ENCODE data around the gene FBXO31.
A peak's percentile ranks its signal among the peaks of the same experiment; 100 is the strongest.
"Not testable (repeated sequence)": the region's sequence is repeated elsewhere in the genome, so short reads cannot be mapped to it uniquely, and the experiment has no call there.

The FBXO31 gene

DNA sequence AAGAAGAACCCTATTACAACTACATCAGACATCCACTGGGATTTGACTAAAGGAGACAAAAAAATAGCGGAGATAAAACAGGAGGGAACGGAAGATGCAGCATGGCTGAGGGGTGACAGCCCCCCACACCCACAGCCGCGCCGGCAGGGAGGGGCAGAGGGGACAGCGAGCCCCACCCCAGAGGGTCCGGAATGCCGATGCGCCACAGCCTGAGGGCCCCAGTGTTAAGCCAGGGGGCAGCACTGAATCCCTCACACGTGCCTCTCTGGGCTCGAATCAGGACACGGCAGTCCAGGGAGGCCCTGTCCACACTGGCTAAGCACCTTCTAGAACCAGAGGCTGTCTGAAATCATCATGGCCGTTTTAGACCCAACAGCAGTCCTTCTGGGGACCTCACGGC lies 27.4 kb upstream of the FBXO31 start:
- no peak for DNase-seq

DNA sequence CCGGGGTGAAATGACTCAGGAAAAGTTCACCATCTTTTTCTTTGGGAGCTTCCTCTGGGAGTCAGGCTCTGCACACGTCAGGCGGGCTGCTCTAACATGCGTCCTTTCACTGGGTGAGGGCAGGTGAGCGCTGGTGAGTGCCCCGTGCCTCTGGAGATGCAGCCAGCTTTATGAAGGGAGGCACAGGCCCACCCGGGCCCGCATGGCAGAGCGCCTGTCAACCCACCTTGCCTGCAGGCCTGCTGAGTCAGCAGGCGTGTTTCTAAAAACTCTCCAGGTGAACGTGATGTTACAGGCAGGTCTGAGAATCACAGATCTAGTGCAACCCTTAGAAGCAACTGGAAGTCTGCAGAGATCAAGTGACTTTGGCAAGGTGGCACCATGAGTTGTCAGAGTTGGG lies 27.0 kb upstream of the FBXO31 start:
- no peak for DNase-seq

DNA sequence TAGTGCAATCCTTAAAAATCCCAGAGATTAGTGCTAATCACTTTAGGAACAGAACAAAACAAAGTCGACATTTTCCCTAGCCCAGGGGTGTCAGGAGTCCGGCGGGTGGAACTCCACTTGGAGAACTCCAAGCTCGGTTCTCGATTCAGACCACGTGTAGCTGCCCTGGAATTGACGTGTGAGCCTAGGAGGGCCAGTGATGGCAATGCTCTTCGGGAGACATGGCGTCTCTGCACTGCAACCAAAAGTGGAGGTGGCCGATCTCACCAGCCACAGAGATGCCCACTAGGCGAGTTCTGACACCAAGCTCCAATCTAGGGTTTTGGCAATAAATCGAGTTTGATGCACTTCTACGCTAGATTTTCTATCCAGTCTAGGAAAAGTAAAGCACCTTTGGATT lies 26.2 kb upstream of the FBXO31 start:
- DNase-seq, result no peak

DNA sequence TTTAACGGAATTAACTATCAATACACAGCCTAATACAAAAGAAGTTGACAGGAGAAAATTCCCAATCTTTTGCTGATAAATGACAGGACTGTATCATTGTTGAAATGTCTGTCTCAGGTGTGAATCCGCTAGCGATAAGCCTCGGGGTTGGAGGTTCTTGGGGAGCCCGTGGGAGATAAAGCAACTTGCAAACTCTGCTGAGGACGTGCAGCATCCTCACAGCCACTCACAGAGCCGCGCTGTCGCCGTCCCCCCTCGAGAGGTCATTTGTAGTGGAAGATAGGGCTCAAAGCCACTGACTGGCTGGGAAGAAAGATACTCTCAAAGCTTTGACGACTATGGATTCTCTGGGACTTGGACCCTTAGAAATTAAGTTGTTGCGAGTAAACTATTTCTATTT lies 25.6 kb upstream of the FBXO31 start:
- no peak for DNase-seq

DNA sequence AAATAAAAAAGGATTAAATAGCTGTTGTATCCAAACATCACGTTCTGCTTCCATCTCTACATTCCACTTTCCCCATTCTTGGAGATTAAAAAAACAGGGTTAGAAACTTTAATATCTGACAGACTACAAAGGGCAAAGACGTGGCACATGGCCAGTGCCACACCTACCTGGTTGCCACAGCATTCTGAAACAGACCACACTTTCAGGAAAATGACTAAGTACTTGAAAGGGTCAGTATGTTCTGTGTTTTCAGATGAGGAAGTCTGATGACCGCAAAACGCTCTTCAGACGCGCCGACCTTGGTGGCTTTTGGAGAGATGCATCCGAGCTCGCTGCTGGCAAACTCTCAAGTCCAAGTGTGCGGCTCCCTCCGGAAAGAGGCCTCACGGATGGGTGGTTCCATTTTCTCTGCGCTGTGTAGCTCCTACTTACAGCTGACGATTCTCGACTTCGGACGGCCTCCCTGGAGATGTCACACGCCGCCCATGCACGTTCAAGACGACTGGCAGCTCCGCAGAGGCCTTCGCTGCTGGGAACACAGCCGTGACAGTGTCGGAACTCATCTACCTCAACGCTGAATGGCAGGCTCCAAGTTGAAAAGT lies 24.0 kb upstream of the FBXO31 start:
- no peak for DNase-seq

DNA sequence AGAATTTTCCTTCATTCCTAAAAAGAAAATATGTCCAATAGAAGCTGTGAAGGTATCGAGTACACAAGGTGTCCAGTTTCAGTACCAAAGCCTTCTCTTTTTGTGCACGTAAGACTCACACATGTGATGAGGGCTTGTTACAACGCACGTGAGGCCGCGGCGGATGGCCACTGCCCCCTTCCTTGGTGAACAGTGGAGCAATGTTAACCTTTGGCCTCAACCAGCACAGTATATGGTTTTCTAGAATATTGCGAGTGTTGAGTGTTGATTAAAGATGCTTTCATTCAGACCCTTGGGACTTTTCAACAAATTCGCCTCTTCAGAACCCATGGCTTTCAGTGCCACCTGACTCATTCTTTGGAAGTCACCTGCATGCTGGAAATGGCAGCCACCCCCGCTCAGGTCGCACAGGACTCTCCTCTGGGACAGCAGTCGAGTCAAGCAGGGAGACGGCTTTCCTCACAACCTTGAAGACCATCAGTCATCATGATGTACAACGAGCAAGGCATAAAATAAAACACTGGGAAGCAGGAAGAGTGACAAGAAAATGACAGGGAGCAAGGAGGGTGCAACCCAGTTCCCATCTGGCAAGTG lies 23.0 kb upstream of the FBXO31 start:
- no peak for DNase-seq

DNA sequence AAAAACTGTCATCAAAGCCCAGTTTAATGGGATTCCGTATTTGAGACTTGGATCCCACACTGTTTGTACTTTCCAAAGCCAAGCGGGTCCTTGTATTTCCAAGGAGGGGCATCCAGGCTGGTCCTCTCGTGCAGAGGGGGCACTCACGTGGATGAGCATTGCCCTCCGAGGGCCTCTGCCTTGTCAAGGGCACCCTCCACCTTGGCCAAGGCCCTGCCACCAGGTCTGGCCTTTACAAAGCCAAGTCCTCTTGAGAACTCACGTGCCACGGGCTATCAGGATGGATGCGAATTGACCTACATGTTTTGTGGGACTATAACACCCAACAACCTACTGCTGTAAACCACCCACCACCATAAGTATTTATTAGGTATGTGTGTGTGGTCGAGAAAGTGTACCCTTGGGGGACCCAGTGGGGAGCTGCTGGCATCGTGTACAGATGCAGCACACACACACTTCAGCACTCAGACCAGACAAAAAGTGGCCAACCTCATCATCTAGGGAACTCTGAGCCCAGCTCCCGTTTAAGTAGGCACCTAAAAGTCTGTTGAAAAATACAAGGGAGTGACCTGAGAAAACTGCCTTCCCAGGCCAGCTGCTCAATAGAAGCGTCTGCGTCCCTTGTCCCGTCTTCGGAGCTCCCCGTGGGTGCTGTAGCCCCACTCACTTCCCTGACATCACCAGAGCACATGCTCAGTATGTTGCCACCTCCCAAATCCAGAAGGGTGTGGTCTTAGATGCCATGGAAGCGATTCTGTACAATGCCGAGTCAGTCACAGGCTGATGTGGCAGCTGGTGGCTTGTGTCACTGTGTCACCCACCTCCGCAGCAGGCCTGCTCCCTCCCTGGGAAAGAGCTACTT lies 21.4 kb upstream of the FBXO31 start:
- no peak for DNase-seq

DNA sequence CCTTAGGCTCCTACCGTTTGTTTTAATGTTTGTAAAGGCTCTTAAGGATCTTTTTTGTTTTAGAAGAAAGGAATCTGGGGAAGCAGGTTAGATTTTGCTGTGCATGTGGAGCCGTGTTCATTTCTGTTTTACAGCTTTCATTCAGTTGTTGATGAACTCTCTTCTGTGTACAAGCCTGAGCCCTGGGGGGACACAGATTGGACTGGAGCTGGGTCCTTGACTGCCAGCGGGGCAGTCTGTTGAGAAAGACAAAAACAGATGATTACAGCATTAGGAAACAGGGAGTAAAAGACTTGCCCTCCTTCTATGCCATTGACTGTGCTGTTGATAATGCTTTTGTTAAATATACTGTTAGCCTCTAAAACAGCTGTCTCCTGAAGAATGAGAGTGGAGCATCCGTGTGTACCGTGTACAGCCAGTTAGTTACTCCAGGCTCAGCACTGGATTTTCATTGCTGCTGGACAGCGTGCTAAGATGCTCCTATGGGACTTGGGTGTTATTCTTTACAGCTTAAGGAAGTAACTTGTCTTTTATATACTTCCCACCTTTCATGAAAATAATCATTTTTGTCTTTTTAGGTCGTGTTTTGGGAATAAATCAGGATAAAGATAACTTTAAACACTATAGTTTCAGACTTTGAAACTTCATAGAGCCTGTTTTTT lies 11.7 kb upstream of the FBXO31 start:
- DNase-seq, result no peak

DNA sequence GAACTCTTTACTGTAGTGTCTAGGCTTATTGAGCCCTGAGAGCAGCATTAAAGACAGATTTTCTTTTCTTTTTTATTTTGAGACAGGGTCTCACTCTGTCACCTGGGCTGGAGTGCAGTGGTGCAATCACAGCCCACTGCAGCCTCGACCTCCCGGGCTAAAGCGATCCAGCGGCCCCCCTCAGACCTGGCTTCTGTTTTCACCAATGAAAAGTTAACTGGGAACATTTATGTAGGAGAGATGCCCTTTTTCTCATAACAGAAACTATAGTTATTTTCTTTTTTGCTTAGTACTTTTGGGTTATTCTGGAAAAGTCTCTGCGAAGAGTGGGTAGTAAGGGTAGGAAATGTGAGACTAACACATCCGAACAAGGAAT lies 10.1 kb upstream of the FBXO31 start:
- no peak for DNase-seq

DNA sequence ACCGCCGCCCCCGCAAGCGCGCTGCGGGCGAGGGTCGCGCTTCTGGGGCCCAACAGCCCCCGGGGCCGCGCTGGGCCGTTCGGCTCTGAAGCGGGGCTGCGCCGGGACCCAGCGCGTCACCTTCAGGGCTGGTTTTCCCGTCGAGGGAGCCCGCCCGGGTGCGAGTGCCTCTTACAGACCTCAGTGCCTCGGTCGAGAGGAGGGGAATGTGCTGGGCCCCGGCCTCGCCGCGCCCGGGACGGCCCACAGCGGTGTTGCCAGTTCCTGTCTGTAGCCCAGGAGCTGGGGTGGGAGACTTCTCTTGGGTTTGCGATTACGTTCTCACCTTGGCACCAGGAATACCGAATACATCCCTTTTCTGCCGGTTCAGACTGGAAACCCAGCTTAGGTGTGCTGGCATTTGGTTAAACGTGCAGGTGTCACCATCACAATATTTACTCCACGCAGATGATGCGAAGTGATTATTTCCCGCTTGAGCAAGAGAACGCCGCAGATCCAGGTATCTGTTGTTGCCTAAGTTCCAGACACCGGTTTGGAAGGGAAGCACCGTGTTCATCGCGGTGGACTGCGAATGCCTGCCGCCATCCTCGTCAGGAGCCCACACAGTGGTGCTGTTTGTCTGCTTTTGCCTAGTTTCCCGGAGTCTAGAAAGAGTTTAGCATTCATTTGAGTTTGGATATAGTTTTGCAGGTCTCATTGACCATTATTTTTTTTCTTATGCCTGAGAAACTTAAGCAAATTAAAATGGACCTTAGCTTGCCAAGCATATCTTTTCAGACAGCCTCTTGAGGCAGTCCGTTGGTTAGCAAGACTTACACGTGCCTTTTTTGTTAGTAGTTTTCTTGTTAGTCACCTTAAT lies 9.5 kb upstream of the FBXO31 start:
- DNase-seq, result peak; percentile 43

DNA sequence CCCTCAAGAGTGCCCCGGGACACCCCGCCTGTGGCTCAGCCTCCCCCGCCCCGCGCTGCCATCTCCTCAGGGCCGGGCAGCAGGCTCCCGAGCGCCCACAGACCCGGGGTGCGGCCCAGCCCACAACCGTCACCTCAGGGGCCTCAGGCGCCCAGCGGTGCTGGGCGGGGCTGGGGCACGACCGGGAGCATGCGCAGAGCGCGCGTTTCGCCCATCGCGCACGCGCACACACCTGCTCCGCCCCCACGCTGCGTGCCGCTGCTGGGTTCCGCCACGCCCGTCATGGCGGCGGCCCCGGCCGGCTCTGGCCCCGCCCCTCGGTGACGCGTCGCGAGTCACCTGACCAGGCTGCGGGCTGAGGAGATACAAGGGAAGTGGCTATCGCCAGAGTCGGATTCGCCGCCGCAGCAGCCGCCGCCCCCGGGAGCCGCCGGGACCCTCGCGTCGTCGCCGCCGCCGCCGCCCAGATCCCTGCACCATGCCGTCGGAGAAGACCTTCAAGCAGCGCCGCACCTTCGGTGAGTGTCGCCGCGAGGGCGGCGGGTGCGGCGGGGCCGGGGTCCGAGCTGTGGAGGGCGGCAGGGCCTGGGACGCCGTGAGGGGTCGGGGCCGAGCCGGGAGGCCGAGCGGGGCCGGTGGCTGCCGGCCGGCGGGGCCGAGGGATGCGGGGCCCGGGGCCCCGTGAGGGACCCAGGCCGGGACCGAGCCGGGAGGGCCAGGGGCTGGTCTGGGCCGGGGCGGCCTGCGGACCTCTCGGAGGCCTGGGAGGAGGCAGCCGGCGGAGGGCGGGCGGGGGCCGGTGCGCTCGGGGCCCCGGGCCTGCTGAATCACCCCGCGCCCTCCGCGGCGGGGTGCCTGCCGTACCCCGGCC lies 8.6 kb upstream of the FBXO31 start, which contains the start of gene MAP1LC3B:
MAP1LC3B (plus strand) TSS at position 387 of the 871 bp plus-strand sequence; CDS start at position 479, 92 bp downstream.
- DNase-seq, result peak; percentile 99

DNA sequence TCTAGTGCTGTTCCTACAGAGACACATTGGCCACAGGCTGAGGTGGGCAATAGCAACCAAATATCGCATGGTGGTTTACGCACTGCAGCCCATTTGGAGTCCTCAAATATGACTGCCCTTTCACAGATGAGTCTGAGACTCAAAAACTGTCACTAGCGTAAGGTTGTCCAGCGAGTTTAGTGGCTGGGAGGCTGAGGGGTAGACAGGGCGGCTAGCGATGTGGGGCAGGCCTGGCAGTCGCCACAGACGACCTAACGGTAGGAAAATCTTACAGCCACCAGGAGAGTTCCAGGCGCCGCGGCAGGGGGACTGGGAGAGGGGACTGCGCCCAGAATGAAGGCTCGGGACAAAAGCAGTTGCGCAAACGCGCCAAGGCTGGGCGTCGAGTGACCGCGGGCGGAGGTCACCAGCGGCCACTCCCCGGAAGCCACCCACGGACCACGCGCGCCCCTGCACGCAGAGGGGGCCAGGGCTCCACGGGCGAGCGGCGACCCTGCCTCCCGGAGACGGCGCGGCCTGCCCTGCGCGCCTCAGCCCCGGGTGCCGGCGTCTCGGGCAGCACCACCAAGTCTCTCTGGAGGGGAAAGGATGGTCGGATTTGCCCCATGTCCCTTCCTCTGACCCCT lies 7.9 kb upstream of the FBXO31 start:
- no peak for DNase-seq

DNA sequence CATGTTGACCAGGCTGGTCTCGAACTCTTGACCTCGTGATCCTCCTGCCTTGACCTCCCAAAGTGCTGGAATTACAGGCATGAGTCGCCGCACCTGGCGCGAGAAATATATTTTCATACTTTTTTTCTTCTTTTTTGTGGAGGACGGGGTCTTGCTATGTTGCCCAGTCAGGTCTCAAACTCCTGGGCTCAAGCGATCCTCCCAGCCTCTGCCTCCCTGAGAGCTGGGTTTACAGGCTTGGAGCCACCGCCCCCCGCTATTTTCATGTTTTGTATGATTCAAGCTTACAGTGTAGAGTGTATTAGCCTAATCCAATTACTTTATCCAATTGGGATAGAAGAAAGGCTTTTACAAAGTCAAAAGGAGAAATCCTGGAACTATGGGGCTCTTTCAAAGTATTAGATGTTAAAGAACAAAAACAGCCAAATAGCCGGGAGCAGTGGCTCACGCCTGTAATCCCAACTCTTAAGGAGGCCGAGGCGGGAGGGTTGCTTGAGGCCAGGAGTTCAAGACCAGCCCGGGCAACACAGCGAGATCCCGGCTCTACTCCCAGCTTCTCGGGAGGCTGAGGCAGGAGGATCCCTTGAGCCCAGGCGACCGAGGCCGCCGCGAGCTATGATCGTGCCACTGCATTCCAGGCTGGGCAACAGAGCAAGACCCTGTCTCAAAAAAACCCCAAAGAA lies 7.2 kb upstream of the FBXO31 start:
- no peak for DNase-seq

DNA sequence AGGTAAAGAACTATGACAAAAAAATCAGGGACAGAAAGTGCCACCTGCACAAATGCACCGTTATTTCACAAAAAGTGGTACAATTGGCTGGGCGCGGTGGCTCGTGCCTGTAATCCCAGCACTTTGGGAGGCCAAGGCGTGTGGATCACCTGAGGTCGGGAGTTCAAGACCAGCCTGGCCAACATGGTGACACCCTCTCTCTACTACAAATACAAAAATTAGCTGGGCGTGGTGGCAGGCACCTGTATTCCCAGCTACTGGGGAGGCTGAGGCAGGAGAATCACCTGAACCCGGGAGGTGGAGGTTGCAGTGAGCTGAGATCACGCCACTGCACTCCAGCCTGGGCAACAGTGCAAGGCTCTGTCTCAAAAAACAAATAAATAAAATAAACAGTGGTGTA lies 6.3 kb upstream of the FBXO31 start:
- DNase-seq, result not testable (repeated sequence)

DNA sequence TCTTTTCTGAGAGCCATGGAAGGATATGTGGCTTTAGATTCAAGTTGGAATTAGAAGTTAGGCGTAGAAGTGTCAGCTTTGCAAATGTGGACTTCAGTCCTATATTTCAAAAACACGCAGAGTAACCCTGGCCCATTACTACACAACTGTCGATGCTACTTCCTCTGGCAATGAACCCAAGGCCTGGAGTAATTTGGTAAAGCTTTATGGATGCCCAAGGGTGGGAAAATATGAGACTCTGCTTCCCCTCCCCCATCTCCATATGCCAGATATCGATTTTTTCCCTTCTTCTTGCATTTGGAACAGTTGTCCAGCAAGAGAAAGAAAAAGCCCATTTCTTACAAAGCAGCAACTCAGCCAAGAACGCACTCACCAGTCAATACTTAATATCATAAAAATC lies 5.7 kb upstream of the FBXO31 start:
- no peak for DNase-seq

DNA sequence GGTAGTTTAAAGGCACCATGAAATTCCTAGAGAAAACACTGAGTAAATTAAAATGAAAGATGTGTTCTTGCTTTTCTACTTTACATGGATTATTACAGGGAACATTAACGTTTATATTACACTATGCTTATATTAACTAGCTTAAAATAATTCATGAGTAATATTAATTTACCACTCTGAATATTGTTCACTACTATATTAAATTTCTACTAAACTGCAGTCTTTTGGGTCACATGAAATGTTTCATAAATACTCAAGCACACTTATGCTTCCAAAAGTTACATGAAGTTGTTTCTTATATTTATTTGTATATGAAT lies 5.2 kb upstream of the FBXO31 start:
- DNase-seq, result no peak

DNA sequence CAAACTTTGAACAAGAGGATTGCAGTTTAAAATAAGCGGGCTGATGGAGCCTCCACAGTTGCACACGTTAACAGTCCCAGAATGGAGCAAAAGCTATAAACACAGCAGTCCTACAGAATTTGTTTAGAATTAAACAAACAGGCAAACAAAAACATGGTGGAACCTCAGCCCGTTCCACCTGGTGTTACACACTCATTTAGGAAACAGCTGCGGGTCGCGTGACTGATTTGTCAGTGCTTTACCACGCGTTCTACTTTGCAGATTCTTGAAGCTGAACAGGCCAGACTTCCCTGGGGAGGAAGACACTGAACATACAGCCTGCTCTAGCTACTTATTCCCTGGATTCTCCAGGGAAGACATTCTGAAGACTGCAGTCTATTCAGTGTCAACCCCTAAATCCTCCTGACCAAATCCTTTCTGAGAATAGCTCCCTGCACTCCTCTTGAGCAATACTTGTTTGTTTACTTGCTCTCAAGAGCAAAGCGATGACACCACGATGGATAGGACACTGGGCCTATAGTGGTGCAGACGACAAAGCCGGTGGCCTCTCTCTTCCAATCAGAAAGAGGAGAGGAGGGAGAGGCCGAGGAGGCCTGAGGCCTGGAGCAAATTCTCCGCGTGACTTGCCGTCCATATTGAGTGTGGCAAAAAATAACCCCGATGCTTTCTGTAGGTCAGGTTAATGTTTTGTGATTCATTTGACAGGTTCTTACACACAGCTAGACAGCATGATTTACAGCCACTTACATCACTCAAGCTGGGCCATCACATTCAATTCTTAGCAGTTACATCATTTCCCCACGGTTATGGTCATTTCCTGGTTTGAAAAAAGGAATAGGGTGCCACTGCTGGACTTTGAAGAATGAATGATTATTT lies 4.6 kb upstream of the FBXO31 start:
- peak; percentile 80 for DNase-seq

DNA sequence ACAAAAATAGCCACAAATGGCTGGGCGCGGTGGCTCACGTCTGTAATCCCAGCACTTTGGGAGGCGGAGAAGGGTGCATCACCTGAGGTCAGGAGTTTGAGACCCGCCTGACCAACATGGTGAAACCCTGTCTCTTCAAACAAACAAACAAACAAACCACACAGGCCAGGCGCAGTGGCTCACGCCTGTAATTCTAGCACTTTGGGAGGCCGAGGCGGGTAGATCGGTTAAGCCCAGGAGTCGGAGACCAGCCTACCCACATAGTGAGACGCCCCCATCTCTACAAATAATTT lies 1.2 kb upstream of the FBXO31 start:
- DNase-seq, result not testable (repeated sequence)

DNA sequence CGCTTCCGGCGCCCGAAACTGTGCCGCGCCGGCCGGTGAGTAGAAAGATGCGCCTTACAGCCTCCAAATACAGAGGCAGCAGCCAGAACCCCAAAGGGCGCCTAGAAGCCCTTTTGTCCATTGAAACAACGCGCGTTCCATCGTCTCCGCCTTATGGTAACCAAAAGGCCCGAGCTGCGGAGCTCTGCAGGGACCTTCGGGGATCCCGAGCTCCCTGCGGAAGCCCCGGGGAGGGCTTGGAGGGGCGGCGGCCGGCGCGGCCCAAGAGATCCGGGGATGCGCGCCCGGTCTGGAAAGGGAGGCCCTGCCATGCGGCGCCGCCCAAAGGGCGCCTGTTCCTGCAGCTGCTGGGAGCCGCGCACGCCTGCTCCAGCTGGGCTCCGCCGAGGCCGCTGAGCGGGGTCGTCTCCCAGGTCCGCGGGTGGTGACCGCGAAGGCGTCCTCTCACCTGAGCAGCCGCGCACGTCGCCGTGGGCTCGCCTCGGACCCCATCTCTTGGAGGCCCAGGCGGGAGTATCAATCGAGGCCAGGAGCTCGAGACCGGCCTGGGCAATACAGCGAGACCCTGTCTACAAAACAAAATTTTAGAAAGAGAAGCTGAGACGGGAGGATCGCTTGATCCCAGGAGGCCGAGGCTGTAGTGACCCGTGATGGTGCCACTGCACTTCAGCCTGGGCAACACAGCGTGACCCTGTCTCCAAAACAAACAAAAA lies 742 bp upstream of the FBXO31 start:
- DNase-seq, result no peak
